ENCODE results near the gene MLLT6. TPM values are rescaled to one million over a fixed set of nuclear protein-coding genes. Genes with fewer than 3 reads are reported as not detected.

The MLLT6 gene
- polyA plus RNA-seq, 2 of the 4 experiments (the other 2 are of a cell fraction) = 28.3 to 28.9 TPM

DNA sequence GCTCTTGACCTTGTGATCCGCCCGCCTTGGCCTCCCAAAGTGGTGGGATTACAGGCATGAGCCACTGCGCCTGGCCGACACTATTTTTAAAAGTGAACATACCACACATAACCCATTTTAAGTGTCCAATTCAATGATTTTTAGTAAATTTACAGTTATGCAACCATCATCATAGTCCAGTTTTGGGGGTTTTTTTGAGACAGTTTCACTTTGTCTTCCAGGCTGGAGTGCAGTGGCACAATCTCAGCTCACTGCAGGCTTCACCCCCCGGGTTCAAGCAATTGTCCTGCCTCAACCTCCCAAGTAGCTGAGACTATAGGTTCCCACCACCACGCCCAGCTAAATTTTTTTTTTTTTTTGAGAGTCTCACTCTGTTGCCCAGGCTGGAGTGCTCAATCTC, 27.3 kb upstream of the MLLT6 start:
- Histone ChIP-seq H3K4me1 (peaks cover 23% of the 10 kb centered on the region), H3K4me2 (no peak overlapping the region), H3K4me3 (no peak overlapping the region), H3K9me3 (no peaks in the 10 kb centered on the region), H3K27ac (no peak overlapping the region)
- TF ChIP-seq HDAC2 (IDR thresholded peaks at IDR 0.05) (no peak), CBX8 (IDR thresholded peaks at IDR 0.05) (no peak), SMC3 (IDR thresholded peaks at IDR 0.05) (no peak), KDM1A (IDR thresholded peaks at IDR 0.05; ENCODE audit: low read depth) (no peak), ZNF302 (CRISPR knock-in tag; IDR thresholded peaks at IDR 0.05) (no peak), JUN (IDR thresholded peaks at IDR 0.05) (no peak), MAFK (IDR thresholded peaks at IDR 0.05; ENCODE audit: partially characterized antibody) (no peak), EHF (CRISPR knock-in tag; IDR thresholded peaks at IDR 0.05) (no peak), MYC (IDR thresholded peaks at IDR 0.05; ENCODE audit: borderline replicate concordance, low read length) (no peak), GATA3 (IDR thresholded peaks at IDR 0.05; ENCODE audit: borderline replicate concordance) (no peak), TFCP2L1 (CRISPR knock-in tag; IDR thresholded peaks at IDR 0.05) (no peak), CBX2 (IDR thresholded peaks at IDR 0.05; ENCODE audit: borderline replicate concordance, low read depth) (no peak), FOSL2 (IDR thresholded peaks at IDR 0.05) (no peak), FOSL2 (CRISPR knock-in tag; IDR thresholded peaks at IDR 0.05) (no peak), ZSCAN20 (CRISPR knock-in tag; IDR thresholded peaks at IDR 0.05) (no peak), CHD2 (IDR thresholded peaks at IDR 0.05; ENCODE audit: low read length, partially characterized antibody) (no peak), ESRRA (IDR thresholded peaks at IDR 0.05; ENCODE audit: borderline replicate concordance, low read length) (no peak), ZC3H11A (IDR thresholded peaks at IDR 0.05) (no peak), HEYL (CRISPR knock-in tag; IDR thresholded peaks at IDR 0.05) (no peak)
- TF ChIP-seq, protein P1, sequence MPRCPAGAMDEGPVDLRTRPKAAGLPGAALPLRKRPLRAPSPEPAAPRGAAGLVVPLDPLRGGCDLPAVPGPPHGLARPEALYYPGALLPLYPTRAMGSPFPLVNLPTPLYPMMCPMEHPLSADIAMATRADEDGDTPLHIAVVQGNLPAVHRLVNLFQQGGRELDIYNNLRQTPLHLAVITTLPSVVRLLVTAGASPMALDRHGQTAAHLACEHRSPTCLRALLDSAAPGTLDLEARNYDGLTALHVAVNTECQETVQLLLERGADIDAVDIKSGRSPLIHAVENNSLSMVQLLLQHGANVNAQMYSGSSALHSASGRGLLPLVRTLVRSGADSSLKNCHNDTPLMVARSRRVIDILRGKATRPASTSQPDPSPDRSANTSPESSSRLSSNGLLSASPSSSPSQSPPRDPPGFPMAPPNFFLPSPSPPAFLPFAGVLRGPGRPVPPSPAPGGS (IDR thresholded peaks at IDR 0.05) = no peak
- TF ChIP-seq, protein P2, sequence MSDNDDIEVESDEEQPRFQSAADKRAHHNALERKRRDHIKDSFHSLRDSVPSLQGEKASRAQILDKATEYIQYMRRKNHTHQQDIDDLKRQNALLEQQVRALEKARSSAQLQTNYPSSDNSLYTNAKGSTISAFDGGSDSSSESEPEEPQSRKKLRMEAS (IDR thresholded peaks at IDR 0.05) = no peak
- 80% methylated on average over 6 of the region's 6 CpGs for WGBS (ENCODE audit: missing lambda C conversion rate)
- no peak for FAIRE-seq
- ATAC-seq = no peak
- CTCF ChIA-PET = interaction anchor here (0.5 to 12.7 kb wide), 20 partner anchors 8 to 745 kb away, joined by 3 to 143 read pairs (median 8); partner anchors contain the start of genes CISD3 and MLLT6
- POLR2A ChIA-PET = interaction anchor here (0.6 to 1.5 kb wide), 2 partner anchors 22 to 71 kb away, joined by 3 to 5 read pairs; no protein-coding TSS in a partner anchor
- no peak for DNase-seq (ENCODE audit: low read depth in 1 of 2, low spot score in 1 of 2)

DNA sequence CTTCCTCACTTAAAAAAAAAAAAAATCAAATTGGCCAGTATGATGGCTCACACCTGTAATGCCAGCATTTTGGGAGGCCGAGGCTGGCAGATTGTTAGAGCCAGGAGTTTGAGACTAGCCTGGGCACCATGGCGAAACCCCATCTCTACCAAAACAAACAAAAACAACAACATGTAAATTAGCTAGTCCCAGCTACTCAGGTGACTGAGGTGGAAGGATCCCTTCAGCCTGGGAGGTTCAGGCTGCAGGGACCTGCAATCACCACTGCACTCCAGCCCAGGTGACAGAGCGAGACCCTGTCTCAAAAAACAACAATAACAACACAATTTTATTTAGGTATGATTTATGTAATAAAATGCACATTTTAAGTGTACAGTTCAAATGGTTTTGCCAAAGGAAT, 24.0 kb upstream of the MLLT6 start:
- WGBS (ENCODE audit: missing lambda C conversion rate) = 77% methylated on average over 3 of the region's 3 CpGs
- no peak for TF ChIP-seq NFE2L2 (conservative IDR thresholded peaks at IDR 0.05; ENCODE audit: low read length)
- TF ChIP-seq MAZ (IDR thresholded peaks at IDR 0.05; ENCODE audit: borderline replicate concordance, low read depth, low read length) = no peak
- TF ChIP-seq RFX5 (IDR thresholded peaks at IDR 0.05) = no peak
- no peak for TF ChIP-seq FOXS1 (CRISPR knock-in tag; IDR thresholded peaks at IDR 0.05)
- TF ChIP-seq RNF2 (IDR thresholded peaks at IDR 0.05; ENCODE audit: borderline replicate concordance, low read depth) = no peak
- no peak for TF ChIP-seq HDAC2 (IDR thresholded peaks at IDR 0.05)
- TF ChIP-seq, protein P2 (IDR thresholded peaks at IDR 0.05) = no peak

More for the DNA sequence above, 24.0 kb upstream of the MLLT6 start:
- Histone ChIP-seq H3K9me3 (no peaks in the 10 kb centered on the region), H3K4me1 (peaks cover 9% of the 10 kb centered on the region), H3K4me2 (no peak overlapping the region), H3K4me3 (no peak overlapping the region), H3K27ac (no peak overlapping the region)
- ChIA-PET POLR2A (interaction anchor here (0.7 kb wide), 1 partner anchor 220 kb away, joined by 3 read pairs; no protein-coding TSS in a partner anchor), CTCF (interaction anchor here (0.6 to 12.7 kb wide), 8 partner anchors 8 to 751 kb away, joined by 3 to 143 read pairs (median 4); no protein-coding TSS in a partner anchor)
- DNase-seq (ENCODE audit: low read depth in 1 of 2, low spot score in 1 of 2) (no peak), FAIRE-seq (no peak), ATAC-seq (no peak)

All from A549 (cell line).